GM21825 (cell line): ENCODE results near the gene TTBK2.

ENCODE experiments used
- ATAC-seq: cut with Tn5 transposase; IDR thresholded peaks from one replicate; pipeline ENCODE4 v1.9.1; 2021; ENCODE audit warnings: mild to moderate bottlenecking, moderate library complexity; ENCODE audit not compliant: unreplicated experiment

Gene TTBK2

GRCh38 chr15:42729409-42729808 lies 191.2 kb downstream of the TTBK2 start:
- no peak for ATAC-seq

- ATAC-seq: no peak
These were observed 191.6 kb downstream of the TTBK2 start for GRCh38 chr15:42728972-42729371.

DNA sequence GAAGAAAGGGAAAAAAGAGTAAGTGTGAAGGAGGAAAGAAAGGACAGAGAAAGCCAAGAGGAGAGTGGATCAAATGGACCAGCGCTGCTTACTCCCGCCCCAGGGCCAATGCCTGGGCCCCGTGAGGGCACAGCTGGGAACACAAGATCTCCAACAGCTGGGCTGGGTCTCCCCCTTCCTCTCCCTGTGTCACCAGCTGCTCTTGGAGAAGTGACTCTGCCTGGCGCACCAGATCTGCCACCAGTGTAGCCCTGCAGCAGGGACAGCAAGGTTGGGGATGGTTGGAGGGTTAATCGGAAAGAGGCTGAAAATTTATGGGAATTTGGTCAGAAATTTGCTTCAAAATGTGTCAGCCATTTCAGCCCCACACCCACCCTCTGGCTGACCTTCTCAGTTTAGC lies 192.0 kb downstream of the TTBK2 start:
- ATAC-seq: no peak

DNA sequence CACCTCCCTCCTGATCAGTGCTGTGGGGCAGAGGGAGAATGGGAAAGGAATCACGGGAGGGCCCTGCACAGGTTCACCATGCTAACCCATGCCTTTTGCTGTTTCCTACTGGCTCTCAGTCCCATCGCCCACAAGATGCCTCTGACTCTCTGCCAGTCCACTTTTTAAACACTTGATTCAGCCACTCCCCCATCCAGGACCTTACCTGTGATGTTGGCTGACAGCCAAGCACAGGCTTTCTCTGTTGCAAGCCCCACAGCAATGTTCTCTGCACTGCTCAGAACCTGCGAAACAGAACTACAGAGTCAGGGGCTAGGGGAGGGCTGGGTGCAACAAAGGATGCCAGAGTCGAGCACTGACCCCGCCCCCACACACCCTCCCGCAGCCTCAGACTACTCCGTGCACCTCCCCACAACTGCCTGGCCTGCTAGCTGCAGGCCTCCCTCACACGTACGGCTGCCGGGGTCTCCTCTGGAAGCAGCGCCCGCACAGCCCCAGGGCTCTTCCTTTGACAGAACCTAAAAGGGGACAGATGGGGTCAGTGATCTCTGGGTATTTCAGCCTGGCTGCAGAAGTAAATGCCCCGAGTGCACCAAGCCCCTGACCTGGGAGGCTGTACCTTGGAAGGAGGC lies 192.7 kb downstream of the TTBK2 start:
- ATAC-seq: no peak

DNA sequence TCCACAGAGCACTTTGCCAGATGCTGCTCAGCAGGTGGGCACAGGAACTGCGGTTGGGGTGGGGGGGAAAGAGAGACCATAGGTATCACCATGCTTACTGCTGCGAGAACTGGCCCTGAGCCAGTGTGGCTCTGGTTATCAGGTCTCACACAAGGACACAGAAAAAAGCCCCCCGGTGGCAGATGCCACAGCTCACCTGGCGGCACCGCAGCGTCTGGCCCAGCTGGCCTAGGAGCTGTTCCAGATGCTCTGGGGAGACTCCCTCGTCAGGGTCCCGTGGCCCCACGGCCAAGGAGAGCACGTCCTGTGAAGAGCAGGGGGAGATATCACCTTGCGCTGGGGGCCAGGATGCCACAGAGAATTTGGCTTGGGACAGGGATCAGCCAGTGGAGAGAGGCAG lies 194.5 kb downstream of the TTBK2 start:
- ATAC-seq: no peak

- ATAC-seq: no peak
These were observed 195.2 kb downstream of the TTBK2 start for GRCh38 chr15:42725331-42725903.

DNA sequence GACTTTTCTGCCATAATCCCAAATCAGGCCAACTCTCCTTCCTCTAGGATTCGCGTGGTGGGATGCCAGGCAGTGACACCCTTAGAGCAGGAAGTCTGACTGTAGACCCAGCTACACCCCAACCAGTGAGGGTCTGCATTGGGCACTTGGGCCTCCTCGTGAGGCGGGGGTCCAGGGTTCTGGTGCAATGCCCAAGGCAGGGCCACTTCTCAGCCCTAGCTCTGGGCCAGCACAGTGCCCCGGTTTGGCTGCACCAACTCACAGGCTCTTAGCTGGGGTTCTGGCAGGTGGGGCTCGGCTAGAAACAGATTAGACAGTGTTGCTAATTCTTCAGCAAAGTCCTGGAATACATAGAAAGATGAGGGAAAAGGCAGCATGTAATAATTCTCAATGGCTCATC lies 196.3 kb downstream of the TTBK2 start:
- no peak for ATAC-seq

DNA sequence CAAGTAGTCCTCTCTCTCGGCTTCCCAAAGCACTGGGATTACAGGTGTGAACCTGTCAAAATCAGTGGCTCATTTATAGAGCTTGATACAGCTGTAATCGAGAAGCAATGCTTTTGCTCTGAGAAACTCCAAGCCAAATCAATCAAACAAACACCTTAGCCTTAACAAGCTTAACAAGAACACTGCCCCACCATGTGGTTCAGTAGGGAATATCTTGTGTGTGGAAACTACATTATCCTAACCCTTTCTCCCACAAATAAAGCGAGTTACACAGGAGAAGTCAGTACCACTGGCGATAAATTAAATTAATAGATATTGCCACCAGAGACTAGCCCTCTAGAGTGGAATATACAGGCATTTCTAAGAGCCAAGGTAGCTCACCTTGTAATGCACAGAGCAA lies 197.5 kb downstream of the TTBK2 start:
- ATAC-seq: no peak

DNA sequence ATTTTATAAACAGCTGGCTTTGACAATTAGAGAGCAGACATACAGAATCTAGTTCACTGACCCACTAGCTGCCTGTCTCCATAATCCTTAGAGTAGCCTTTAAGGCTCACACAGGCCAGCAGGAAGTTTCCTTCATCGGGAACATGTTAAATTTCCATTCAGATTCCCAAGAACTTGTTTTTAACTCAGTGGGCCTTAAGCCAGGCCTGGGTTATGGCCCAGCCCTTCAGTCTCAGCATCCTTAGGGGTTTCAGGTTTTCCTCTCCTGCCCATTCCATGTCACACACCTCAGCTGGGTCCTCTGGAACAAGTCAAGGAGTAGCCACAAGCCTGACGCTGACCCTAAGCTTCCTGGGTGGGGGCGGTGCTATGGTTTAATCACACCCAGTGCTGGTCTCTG lies 198.7 kb downstream of the TTBK2 start:
- no peak for ATAC-seq

DNA sequence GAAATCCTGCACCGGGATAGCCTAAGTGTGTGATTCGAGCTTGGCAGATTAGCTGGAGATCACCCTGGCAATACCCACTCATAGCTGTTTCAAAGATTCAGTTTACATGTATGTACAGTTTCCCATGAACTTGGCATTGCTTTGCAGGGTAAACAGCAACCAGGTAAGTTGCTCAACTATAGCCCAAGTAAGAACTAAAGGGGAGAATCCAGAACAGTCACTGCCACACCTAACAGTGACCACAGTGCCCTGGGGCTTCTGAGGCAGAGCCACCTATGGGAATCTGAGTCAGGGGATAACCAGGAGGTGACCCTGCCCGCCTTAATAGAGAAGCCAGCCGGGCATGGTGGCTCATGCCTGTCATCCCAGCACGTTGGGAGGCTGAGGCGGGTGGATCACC lies 199.6 kb downstream of the TTBK2 start:
- no peak for ATAC-seq

DNA sequence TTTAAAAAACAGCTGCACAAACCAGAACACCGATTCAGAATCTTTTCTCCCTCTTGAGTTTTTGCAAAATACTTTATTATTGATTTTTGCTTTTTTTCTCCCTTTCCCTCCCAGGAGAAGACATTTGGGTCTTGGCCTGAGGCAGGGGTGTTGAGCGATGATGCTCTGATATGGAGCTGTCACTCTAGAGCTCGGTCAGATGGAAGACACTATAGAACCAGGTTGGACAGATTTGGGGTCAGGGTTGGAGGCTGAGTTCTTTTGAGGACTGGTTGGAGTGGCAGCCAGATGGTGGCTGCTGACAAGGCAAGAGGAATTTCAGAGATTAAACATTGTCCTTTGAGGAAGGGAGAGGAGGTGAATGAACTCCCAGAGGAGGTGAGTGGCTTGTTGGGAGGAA lies 200.5 kb downstream of the TTBK2 start:
- no peak for ATAC-seq

DNA sequence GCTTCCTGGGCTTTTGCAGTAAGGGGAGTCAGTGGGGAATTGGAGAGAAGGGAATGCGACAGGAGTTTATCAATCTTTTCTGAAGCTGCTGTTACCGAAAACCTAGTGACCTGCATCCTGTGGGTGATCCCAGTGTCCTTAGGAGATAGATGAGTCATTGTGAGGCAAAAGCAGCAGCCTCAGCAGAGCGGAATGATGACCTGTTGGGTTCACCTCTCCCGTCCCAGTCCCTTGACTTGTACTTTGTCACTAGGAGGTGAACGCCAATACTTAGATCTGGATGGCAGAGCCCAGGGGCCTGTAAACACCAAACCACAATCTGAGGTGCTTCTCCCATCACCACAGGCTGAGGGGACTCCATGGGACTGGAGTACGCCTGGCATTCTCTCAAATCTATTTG lies 201.5 kb downstream of the TTBK2 start:
- ATAC-seq: no peak

- no peak for ATAC-seq
These were observed 204.0 kb downstream of the TTBK2 start for GRCh38 chr15:42716626-42717025.

GRCh38 chr15:42716125-42716524 lies 204.5 kb downstream of the TTBK2 start:
- ATAC-seq: no peak

GRCh38 chr15:42712584-42712983 lies 208.0 kb downstream of the TTBK2 start:
- no peak for ATAC-seq

- ATAC-seq: no peak
These were observed 208.8 kb downstream of the TTBK2 start for GRCh38 chr15:42711746-42712145.

DNA sequence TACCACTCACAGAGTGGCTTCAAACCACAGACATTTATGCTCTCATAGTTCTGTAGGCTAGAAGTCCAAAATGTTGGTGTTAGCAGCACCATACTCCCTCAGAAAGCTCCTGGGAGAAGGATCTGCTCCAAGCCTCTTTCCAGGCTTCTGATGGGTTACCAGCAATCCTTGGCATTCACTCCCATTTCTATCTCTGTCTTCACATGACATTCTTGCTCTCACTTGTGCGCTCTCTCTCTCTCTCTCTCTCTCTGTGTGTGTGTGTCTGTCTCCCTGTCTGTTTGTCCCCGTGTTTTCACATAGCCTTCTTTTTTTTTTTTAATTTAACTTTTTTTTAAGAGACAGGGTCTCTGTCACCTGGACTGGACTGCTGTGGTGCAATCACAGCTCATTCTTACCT lies 209.9 kb downstream of the TTBK2 start:
- ATAC-seq: no peak

DNA sequence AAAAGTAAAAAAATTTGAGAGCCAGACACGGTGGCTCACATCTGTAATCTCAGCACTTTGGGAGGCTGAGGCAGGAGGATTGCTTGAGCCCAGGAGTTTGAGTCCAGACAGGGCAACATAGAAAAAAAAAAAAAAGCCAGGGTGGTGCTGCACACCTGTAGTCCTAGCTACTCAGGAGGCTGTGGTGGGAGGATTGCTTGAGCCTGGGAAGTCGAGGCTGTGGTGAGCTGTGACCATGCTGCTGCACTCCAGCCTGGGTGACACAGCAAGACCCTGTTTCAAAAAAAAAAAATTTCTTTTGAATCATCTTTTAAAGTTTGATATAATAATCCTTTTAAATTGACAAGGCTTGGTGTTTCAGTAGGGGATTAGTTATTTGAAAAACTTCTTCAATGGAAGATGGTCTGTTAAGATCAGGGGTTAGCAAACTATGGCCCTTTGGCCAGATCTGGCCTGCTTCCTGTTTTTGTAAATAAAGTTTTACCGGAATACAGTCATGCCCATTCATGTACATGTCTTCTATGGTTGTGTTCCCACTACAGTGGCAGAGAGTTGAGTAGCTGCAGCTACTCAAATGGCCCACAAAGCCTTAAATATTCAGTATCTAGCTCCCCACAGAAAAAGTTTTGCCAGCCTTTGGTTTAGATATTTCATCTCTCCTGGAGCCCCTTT lies 212.6 kb downstream of the TTBK2 start:
- ATAC-seq: no peak

GRCh38 chr15:42707068-42707467 lies 213.5 kb downstream of the TTBK2 start:
- ATAC-seq: no peak

GRCh38 chr15:42705336-42705735 lies 215.2 kb downstream of the TTBK2 start:
- no peak for ATAC-seq

DNA sequence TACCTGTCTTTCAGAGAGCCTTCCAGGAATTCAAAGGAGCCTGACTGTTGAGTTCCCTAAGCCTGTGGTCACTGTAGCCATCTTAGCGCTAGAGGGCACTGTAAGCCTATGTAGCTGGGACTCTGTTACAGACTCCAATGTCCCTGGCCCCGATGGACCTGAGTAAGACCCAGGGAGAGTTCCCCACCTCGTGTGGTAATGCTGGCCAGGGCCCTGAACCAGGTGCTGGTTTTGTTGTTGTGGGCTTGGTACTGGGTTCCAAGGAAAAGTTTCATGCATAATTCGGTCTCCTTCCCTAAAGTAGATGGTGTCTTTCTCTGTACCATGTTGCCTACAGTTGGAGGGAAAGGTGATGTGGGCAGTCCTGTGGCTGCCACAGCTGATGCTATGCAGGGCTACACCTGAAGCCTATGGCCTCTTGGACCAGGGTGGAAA lies 216.1 kb downstream of the TTBK2 start:
- no peak for ATAC-seq

GRCh38 chr15:42696626-42697025 lies 224.0 kb downstream of the TTBK2 start:
- ATAC-seq: no peak
